ENCODE measurements around the gene TEX26. TPM values are rescaled to one million over a fixed set of nuclear protein-coding genes. Genes with fewer than 3 reads are reported as not detected.

The TEX26 gene
- total and polyA plus RNA-seq, 10 of the 15 experiments (the other 5 are each of a cell fraction or from before 2014, with no cell fraction given): not detected

GRCh38 chr13:31020996-31021395 lies 88.5 kb downstream of the TEX26 start:
- ChIA-PET POLR2A (no interaction called here), RAD21 (ENCODE audit: unreplicated experiment) (no interaction called here), CTCF (no interaction called here), SMC1A (ENCODE audit: uncharacterized antibody, unreplicated experiment) (no interaction called here)
- Histone ChIP-seq H3K9me3 (replicated peaks; ENCODE audit: control insufficient read depth, insufficient read depth, low read length) (no peaks in the 10 kb centered on the region), H3K27ac (ENCODE audit: control insufficient read depth, insufficient read depth) (no peak overlapping the region), H3K4me2 (ENCODE audit: control insufficient read depth, insufficient read depth) (no peak overlapping the region), H2AFZ (ENCODE audit: control insufficient read depth, low read depth, low read length) (no peak overlapping the region), H3K4me1 (ENCODE audit: control insufficient read depth, insufficient read depth, low read length) (no peaks in the 10 kb centered on the region), H3K9ac (ENCODE audit: control insufficient read depth, insufficient read depth, low read length) (no peak overlapping the region), H3K79me2 (ENCODE audit: control insufficient read depth, insufficient read depth, low read length) (no peaks in the 10 kb centered on the region), H3K27me3 (replicated peaks in 1 of 2; ENCODE audit: control insufficient read depth in 2 of 2, insufficient read depth in 2 of 2, low read length in 1 of 2) (no peaks in the 10 kb centered on the region), H3K36me3 (ENCODE audit: control insufficient read depth in 2 of 2, insufficient read depth in 2 of 2, low read length in 1 of 2) (no peaks in the 10 kb centered on the region), H3K4me3 (no peak overlapping the region), H4K20me1 (ENCODE audit: control insufficient read depth, insufficient read depth) (no peaks in the 10 kb centered on the region)
- DNase-seq (ENCODE audit: low read depth, low spot score): no peak
- no peak for ATAC-seq
- no peak for FAIRE-seq
- no TSS peak for BruUV-seq (replicated peaks)
- in situ Hi-C loops (cut with MboI) (no loop called here), intact Hi-C loops (cut with micrococcal nuclease; ENCODE audit: unreplicated experiment) (no loop called here)
- TF ChIP-seq YBX1 (IDR thresholded peaks at IDR 0.05) (no peak), GATAD2B (conservative IDR thresholded peaks at IDR 0.05; ENCODE audit: low read depth) (no peak), PML (IDR thresholded peaks at IDR 0.05; ENCODE audit: low read length) (no peak), IRF4 (IDR thresholded peaks at IDR 0.05; ENCODE audit: low read depth, low read length) (no peak), ZNF274 (IDR thresholded peaks at IDR 0.05; ENCODE audit: insufficient read depth, insufficient read length) (no peak), EGR1 (IDR thresholded peaks at IDR 0.05; ENCODE audit: borderline replicate concordance in 1 of 2, low read depth in 2 of 2, low read length in 2 of 2) (no peak), FOXM1 (IDR thresholded peaks at IDR 0.05; ENCODE audit: low read depth, low read length) (no peak), KLF5 (IDR thresholded peaks at IDR 0.05; ENCODE audit: partially characterized antibody) (no peak), SMARCA5 (IDR thresholded peaks at IDR 0.05) (no peak), ATF2 (IDR thresholded peaks at IDR 0.05; ENCODE audit: low read length) (no peak), ZNF217 (IDR thresholded peaks at IDR 0.05) (no peak), STAT3 (IDR thresholded peaks at IDR 0.05; ENCODE audit: low read depth, low read length) (no peak), ZBED1 (IDR thresholded peaks at IDR 0.05; ENCODE audit: borderline replicate concordance) (no peak), BACH1 (IDR thresholded peaks at IDR 0.05; ENCODE audit: borderline replicate concordance) (no peak), JUND (IDR thresholded peaks at IDR 0.05; ENCODE audit: low read depth, low read length) (no peak), MXI1 (IDR thresholded peaks at IDR 0.05; ENCODE audit: low read depth, low read length) (no peak), HDAC6 (IDR thresholded peaks at IDR 0.05; ENCODE audit: unreplicated experiment) (no peak)
- WGBS (ENCODE audit: insufficient coverage, insufficient replicate concordance, low lambda C conversion rate, missing lambda C conversion rate): 31% methylated on average over 3 of the region's 3 CpGs

Measured in GM12878 (cell line).